Measurements from ENCODE around the gene NUP133.
"Not testable (repeated sequence)": the region's sequence is repeated elsewhere in the genome, so short reads cannot be mapped to it uniquely, and the experiment has no call there.

NUP133 gene

DNA sequence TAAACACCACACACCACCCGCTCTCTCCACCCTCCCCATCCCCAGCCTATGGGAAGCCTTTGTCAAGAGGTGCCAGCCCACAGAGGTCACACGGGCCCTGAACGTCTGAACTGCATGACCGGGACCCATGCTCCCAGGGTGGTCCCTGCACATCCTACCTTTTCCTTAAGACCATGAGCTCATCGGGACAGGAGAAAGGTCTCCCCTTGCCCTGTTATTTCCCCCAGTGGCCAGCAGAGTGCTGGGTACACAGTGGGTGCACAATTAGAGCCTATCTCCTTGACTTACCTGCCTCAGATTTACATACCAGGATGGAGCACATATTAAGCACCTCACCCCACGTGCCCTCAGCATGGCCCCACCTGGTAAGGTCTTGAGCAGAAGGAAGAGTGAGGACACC is 105.1 kb downstream of the NUP133 start:
- DNase-seq (ENCODE audit: low read depth, low spot score): no peak
- no peak overlapping the region for H3K4me3 ChIP-seq (ENCODE audit: low read length)

DNA sequence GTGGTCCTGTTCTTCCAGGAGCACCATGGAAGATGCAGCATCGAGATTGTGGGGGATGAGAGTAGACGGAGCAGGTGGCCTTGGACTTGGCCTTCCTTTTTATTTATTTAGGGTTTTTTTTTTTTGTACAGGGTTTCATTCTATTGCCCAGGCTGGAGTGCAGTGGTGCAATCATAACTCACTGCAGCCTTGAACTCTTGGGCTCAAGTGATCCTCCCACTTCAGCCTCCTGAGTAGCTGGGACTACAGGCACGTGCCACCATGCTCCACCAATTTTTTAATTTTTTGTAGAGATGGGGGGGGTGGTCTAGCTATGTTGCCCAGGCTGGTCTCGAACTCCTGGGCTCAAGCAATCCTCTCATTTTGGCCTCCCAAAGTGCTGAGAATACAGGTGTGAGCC is 105.8 kb downstream of the NUP133 start:
- not testable (repeated sequence) for DNase-seq (ENCODE audit: low read depth, low spot score); H3K4me3 ChIP-seq (ENCODE audit: low read length)

DNA sequence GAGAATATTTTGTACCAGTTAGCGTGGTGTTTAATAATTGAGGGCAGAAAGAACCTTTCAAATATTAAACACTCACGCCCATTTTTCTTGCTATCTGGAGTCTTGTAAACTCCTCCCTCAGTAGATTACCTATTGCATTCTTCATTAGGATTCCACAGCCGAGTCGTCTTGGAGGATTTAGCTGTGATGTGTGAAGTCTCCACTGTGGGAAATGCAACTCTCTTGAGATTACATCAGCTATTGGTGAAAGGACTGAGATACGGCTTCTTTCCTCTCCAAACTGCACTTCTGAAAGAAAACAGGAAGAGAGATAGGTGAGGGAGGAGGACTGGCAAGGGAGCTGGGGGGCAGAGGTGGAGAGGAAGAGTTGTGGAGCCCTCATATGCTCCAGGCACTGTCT is 110.4 kb downstream of the NUP133 start:
- no peak overlapping the region for H3K4me3 ChIP-seq (ENCODE audit: low read length)

DNA sequence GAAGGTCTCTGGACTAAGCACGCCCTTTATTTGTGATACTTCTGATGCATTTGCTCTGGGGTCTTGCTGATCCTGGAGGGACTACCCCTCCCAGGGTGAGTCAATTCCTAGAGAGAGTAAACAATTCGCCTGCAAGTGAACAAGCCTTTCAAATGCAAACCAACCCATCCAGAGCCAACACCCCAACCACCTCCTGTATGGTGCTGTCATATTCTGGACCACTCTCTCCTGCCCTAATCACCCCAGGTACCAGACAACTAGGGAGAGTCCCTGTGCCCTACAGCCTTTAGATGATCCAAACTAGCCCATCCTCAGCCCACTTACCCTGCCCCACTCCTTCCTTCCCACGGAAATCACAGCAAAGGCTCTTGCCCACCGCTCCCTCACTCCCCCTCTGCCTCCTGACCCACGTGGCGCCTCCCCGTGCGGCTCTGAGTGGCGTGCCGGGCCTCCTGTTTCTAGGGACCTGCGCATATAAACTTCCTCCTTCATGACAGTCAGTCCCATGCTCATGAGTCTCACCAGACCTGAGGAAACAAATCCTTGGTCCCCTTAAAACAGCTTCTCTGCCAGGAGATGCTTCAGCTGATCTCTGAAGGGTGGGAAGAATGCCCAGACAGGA is 111.4 kb downstream of the NUP133 start:
- DNase-seq (ENCODE audit: low read depth, low spot score): no peak
- H3K4me3 ChIP-seq (ENCODE audit: low read length): no peak overlapping the region

More for the DNA sequence above, 110.4 kb downstream of the NUP133 start:
- no peak for DNase-seq (ENCODE audit: low read depth, low spot score)

DNA sequence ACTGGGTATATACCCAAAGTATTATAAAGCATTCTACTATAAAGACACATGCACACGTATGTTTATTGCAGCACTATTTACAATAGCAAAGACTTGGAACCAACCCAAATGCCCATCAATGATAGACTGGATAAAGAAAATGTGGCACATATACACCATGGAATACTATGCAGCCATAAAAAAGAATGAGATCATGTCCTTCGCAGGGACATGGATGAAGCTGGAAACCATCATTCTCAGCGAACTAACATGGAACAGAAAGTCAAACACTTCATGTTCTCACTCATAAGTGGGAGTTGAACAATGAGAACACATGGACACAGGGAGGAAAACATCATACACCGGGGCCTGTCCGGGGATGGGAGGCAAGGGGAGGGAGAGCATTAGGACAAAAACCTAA is 113.6 kb downstream of the NUP133 start:
- not testable (repeated sequence) for DNase-seq (ENCODE audit: low read depth, low spot score); H3K4me3 ChIP-seq (ENCODE audit: low read length)

DNA sequence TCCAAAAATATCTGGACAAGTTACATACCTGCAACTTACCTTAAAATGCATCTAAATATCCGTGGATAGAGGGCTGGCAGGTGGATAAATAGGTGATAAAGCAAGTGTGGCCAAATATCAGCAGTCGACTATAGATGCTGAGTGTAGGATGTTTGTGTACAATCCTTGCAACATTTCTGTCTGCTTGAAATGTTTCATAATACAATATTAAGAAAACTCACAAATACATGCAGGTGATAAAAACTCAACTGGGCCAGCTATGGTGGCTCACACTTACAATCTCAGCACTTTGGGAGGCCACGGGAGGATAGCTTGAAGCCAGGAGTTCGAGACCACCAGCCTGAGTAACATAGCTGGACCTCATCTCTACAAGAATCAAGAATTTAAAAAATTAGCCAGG is 115.2 kb downstream of the NUP133 start:
- no peak overlapping the region for H3K4me3 ChIP-seq (ENCODE audit: low read length)
- no peak for DNase-seq (ENCODE audit: low read depth, low spot score)

All from Jurkat, Clone E6-1 (cell line).